NCI-H226 (cell line): Measurements from ENCODE around the gene WNT7A.
"Not testable (repeated sequence)": the region's sequence is repeated elsewhere in the genome, so short reads cannot be mapped to it uniquely, and the experiment has no call there.

Experiments
- DNase-seq: peaks from one replicate; pipeline ENCODE4 v3.0.0-alpha.2; 2015

The WNT7A gene

GRCh38 chr3:13865106-13865505 is 14.8 kb downstream of the WNT7A start:
- DNase-seq = no peak

DNA sequence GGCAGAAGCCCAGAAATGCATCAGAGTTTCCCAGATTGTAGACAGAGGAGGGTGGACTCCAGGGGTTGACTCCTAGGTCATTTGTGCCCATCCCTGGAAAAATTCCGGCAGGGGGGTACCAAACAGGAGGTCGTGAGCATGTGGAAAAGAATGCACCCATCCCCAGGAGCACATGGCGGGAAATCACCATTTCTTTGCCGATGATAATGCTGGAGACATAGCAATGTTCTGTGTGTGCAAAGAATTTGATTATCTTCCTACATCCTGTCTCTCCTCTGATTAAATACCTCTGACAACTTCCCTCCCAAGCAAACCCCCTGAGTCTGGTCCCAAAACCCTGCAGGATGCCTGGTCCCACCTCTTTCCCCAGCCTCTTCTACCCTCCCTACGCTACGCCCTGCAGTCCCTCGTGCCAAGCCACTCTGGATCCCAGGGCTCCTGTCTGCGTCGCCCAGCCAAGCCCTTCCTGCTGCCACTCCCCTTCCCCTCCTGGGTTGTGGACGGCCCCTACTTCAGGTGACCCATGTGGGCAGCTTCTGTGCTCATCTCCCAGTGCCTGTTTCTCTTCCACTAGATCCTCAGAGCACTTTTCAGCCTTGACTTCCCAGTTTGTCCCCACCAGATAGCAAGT is 15.8 kb downstream of the WNT7A start:
- peak; percentile 22 for DNase-seq

- DNase-seq = no peak
These were observed 16.4 kb downstream of the WNT7A start for GRCh38 chr3:13863382-13863952.

DNA sequence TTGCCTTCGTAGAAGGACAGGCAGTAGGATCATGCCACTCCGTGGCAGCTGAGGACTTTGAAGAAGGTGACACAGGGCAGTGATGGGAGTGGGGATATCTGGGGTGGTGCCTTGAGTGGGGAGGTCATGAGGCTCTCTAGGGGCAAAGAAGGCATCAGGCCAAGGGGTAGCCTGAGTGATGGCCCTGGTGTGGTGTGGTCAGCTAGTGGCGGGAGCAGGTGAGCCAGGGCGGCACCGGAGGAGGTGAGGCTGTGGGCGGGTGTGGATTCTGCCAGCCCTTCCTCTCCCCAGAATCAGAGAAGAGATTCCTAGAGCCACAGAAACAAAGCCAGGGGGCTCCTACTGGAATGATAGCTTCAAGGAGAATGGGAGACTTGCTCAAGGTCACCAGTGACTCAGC is 18.4 kb downstream of the WNT7A start:
- DNase-seq = no peak

DNA sequence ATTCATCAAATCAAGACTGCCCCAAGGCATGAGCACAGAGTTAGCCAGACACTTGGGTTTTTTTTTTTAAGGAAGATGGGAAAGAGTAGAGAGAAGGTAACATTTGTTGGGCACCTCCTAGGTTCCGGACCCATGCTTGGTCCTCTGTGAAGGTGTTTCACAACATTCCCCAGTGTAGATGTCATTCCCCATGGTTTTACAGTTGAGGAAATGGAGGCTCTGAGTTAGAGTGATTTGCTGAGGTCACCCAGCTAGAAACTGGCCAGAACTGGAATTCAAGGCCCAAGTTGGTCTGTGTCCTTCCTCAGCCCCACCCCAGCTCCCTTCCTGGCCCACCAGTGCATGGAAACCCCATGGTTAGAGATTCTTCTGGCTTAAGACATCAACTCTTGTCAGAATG is 19.9 kb downstream of the WNT7A start:
- no peak for DNase-seq

GRCh38 chr3:13858768-13859520 is 20.9 kb downstream of the WNT7A start:
- DNase-seq = no peak

GRCh38 chr3:13857702-13858380 is 22.0 kb downstream of the WNT7A start:
- DNase-seq = no peak

DNA sequence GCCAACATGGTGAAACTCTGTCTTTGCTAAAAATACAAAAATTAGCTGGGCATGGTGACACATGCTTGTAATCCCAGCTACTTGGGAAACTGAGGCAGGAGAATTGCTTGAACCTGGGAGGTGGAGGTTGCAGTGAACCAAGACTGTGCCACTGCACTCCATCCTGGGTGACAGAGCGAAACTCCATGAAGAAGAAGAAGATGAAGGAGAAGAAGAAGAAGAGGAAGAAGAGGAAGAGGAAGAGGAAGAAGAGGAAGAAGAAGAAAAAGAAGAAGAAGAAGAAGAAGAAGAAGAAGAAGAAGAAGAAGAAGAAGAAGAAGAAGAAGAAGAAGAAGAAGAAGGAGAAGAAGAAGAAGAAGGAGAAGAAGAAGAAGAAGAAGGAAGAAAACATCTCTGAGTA is 23.2 kb downstream of the WNT7A start:
- DNase-seq = not testable (repeated sequence)

DNA sequence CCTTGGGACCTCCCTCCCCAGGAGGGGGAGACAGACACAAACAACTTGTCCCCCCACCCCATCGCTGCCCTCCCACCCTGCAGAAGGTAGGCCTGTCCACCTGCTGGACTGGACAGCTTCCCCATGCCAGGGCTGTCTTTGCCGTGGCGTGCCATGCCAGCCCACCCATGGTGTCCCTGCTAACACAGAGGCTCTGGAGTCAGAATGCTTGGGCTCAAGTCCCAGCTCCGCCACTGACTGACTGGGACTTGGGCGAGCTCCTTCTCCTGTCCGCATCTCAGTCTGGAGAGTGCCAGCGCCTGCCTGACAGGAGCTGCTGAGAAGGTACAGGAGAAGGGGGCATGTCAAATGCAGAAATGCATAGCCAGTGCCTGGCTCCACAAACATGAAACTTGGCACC is 23.9 kb downstream of the WNT7A start:
- no peak for DNase-seq

- DNase-seq = no peak
These were observed 25.4 kb downstream of the WNT7A start for GRCh38 chr3:13854492-13854891.

DNA sequence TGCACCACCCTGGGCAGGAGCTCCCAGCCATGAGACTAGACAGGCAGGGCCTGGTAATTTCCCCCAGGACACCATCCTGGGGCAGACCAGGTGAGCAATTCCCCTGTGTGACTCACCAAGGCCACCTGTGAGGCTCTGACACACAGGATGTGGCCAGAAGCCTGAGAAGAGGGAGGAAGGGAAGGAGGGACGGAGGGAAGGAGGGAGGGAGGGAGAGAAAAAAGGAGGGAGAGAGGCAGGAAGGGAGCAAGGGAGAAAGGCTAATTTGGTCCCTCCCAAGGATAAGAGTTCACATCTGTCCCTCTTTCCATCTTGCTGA is 25.9 kb downstream of the WNT7A start:
- DNase-seq = no peak

DNA sequence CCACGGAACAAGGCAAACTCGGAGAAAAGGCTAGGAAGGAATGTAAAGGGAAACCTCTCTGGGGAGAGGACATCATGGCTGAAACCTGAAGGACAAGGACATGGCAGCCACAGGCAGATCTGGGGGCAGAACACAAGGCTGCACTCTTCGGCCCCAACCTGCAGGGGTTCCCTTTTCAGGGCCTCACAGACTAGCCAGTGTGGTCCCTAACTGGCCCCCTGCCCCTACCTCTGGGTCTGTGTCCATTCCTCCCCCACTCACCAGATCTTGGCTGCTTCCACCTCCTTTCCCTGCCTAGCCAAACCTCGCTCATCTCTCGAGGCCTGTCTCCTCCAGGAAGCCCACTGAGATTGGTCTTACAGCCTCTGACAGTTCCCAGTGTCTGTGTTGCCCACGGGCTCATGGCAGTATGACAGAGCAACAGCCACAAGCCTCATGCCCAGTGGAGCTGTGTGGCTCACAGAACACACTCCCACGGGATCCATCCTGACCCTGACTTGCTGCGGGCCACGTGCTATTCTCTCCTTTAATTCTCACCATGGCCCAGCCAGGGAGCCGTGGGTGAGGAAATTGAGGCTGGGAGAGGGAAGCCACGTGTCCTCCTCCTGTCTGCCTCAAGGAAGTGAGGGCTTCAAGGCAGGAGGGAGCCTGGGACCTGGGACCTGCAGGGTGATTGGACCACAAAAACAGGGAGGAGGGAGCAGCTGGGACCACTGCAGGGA is 26.5 kb downstream of the WNT7A start:
- DNase-seq = no peak

- no peak for DNase-seq
These were observed 27.2 kb downstream of the WNT7A start for GRCh38 chr3:13852638-13853009.

DNA sequence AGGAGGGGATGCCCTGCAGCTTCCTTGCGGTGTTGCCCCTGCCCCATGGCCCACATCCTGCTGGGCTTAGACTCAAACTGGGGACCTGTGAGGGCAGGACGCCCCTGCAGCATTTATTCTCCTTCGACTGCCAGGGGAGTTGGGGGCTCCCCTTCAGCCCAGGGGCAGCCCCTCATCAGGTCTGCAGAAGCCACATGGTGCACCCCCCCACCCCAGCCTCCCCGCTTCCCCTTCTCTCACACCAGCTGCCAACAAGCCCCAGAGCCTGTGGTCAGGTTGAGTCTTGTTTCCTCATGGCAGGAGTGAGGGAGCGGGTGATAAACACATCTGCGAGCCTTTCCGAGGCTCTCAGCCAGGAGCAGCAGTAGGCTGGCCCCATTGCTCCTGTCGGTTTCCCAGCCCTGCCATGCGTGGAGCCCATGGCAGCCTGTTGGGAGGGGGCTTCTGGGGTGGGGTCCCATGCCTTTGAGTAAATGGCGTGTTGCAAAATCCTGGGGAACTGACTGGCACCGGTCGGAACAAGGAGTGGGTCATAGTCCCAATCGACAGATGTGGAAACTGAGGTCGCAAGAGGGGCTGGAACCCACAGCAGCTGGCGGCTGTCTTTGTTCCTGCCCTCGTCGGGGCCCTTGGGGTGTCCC is 27.8 kb downstream of the WNT7A start:
- no peak for DNase-seq

DNA sequence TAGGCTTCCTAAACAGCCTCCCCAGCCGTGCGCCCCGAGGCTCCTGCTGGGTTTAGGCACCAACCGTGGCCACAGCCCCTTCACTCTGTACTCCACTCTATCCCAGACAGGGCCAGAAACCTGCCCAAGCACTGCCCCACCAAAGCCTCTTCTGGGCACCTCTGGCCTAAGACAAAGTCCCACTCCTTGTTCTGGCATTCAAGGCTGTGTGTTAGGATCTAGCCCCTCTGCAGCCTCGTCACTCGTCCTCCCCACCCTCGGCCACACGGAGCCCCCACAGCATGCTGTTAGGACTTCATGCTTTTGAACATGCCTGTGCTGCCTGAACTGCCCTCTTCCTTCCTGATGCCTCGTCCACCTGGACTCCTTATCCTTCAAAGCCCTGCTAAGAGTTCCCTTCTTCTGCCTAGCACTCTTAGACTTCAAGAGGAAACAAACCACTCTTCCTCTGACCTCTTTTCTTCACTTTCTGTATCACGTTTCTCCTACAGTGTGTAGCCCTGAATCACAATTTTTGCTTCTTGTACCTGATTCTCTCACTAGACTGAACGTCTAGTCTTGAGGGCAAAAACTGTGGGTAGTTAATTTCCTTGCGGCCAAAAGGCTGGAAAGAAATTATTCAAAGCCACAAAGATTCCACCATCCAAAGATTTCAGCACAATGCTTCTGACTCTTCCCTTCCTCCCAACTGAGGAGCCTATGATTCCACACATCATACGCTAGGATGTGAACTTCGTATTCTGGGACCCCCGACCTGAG is 28.6 kb downstream of the WNT7A start:
- no peak for DNase-seq

- DNase-seq = peak; percentile 32
These were observed 29.5 kb downstream of the WNT7A start for GRCh38 chr3:13850161-13850945.

DNA sequence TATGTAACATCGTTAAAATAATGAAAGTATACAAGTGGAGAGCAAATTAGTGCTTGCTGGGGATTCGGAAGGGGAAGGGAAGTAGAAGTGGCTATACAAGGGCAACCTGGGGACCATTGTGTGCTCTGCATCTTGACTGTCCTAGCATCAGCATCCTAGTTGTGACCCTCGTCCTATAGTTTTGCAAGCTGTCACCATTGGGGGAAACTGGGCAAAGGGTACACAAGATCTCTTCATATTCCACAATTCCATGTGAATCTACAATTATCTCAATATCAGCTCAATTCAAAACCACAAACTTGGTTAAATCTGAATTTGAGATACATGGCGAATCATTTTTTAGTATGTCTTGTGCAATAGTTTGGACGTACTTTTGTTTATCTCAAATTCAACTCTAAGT is 30.9 kb downstream of the WNT7A start:
- no peak for DNase-seq

GRCh38 chr3:13846716-13847570 is 32.9 kb downstream of the WNT7A start:
- DNase-seq = no peak

DNA sequence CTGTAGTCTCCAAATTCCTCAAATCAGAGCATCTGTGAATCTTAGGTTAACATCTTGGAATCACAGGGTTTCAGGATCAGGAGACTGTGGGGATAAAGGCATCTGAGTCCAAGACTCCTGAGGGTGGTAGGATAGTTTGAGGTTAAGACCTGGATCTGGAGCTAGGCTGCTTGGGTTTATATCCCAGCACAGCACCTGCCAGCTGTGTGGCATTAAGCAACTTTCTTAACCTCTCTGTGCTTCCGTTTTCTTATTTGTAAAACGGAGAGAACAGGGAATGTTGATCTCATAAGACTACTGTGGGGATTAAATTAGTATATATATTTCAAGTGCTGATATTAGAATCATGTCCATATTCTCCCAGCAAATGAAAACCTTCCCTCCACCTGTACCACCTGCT is 33.6 kb downstream of the WNT7A start:
- DNase-seq = no peak

- DNase-seq = no peak
These were observed 34.1 kb downstream of the WNT7A start for GRCh38 chr3:13845806-13846205.
